Activated T-cell treated with anti-CD3 and anti-CD28 coated beads for 1 hour (primary cell): ENCODE data around the gene KCTD21.

ENCODE experiments used
- DNase-seq: peaks from one replicate; pipeline ENCODE4 v3.0.0-alpha.2; 2020; ENCODE audit warnings: low read depth

The KCTD21 gene

DNA sequence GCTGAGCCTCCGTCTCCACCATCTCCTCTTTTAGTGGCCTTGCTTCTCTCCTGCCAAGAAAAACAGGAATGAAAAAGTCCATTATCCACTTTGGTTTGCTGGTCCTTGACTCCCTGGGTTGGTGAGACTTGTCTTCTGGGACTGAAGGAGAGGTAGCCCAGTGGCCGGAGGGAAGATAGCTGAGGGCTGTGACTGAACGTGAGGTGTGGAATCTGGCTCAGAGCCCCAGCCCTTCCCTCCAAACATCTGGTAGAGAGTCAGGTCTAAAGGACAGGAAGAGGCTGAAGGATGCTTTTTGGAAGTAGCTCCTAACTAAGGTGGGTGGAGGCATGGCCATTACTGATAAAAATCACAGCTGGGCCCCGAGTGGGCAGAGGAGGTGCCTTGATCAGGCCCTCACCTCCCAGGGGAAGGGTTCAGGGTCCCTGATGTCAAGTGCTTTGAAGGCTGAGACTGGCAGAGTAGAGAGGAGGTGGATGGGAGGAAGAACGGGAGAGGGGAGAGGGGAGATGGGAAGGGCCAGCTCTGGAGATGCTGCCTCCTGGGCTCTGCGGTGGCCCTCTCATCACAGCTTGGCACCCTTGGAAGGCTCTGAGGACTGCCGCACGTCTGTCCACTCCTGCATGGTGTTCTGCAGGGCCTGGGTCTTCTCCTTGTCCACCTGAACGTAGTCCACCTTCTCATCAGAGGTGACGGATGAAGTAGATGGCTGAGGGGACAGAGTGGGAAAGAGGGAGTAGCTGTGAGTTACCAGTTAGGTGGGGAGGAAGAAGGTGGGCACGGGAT, 30.5 kb upstream of the KCTD21 start:
- no peak for DNase-seq

DNA sequence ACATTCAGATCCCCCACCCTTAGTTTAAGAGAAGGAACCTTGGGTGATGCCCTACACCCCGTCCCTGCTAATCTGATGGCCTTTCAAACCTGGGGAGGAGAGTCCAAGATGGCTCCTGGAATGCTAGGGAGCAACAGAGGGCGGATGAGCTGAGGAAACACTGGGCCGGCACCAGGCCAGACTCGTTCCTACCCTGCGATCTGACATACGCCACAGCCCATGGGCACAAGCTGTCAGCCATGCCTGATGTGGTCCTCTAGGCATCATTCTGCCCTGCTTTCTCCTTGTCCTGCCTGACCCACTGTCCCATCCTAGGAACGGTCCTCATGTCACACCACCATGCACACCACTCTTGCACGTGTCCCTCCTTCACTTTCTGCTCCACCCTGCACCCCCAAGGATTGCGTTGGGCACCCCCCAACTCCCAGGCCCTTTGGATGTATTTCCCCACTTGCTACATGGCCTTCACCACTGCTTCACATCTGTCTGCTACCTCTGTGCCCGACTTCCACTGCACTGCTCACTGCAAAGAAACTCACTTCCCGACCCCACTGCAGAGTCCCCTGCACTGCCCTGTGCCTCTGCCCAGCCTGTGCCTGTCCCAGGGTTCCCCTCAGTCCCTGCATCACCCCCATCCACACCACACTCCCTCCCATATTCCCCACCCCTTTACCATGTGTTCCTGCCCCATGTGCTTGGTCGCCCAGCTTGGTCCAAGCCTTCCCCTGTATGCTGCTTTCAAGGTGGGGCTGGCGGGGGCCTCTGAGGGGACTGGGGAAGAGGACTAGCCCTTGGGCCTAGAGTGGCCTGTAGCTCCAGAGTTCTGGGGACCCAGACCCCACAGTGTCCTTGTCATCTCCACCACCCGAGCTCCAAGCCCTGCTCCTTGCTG, 29.5 kb upstream of the KCTD21 start:
- no peak for DNase-seq

DNA sequence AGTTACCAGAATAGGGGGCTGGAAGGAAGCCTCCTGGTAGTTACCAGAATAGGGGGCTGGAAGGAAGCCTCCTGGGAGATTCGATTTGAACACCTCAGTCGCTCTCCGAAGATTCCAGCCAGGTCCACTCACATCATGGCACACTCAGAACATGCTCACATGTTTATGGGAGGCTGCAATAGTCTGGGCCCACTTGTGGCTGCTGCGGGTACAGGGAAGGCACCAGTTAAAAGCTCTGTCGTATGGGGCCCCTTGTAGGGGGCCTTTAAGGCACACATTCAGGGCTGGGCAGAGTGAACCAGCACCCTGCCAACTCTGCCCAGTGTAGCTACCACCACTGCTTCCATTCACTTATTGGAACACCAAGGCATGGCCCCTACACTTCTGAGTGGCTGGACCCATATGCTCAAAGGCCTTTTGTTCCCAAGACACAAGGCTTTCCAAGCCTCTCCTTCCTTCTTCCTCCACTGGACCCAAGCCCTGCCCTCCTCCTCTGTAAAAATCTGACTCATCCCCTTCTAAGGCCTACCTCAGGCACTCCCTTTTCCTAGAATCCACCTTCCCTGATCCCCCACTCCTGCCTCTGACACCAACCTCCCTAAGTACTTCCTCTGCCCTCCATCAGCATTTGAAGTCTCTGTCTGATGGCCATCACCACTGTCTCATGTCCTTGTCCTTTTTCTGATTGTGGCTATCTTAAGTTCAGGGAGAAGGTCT, 28.3 kb upstream of the KCTD21 start:
- DNase-seq, result no peak

DNA sequence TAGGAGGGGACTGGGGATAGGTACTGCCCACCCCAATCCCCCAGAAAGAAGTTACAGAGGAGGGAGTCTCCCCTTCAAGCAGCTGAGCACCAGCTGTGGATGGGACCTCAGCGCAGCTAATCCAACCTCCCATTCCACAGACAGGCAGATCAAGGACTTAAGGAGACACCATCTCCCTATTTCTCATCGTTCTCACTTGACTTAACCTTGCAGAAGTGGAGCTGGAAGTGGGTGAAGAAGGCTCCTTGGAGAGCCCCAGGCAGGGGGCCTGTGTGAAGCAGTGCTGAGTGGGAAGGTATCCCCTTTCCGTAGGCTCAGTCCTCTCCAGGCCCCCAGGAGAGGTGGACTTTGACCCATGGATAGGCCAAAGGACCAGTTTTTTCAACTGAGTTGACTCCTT, 27.6 kb upstream of the KCTD21 start:
- no peak for DNase-seq

- DNase-seq, result no peak
Observed at GRCh38 chr11:78214331-78215194, 26.1 kb upstream of the KCTD21 start.

GRCh38 chr11:78213526-78214330, 25.3 kb upstream of the KCTD21 start:
- DNase-seq, result no peak

- no peak for DNase-seq
Observed at GRCh38 chr11:78212586-78213371, 24.4 kb upstream of the KCTD21 start.

DNA sequence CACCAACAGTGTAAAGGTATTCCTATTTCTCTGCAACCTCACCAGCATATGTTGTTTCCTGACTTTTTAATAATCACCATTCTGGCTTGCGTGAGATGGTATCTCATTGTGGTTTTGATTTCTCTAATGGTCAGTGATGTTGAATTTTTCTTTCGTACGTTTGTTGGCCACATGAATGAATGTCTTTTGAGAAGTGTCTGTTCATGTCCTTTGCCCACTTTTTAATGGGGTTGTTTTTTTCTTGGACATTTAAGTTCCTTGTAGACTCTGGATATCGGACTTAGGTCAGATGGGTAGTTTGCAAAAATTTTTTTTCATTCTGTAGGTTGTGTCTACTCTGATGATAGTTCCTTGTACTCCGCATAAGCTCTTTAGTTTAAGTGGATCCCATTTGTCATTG, 23.1 kb upstream of the KCTD21 start:
- DNase-seq, result no peak

- no peak for DNase-seq
Observed at GRCh38 chr11:78210000-78210608, 21.7 kb upstream of the KCTD21 start.

- no peak for DNase-seq
Observed at GRCh38 chr11:78209478-78209877, 21.1 kb upstream of the KCTD21 start.

GRCh38 chr11:78208257-78209165, 20.1 kb upstream of the KCTD21 start:
- DNase-seq, result no peak

GRCh38 chr11:78207532-78208256, 19.3 kb upstream of the KCTD21 start:
- DNase-seq, result no peak

GRCh38 chr11:78205691-78206090, 17.3 kb upstream of the KCTD21 start:
- no peak for DNase-seq

GRCh38 chr11:78205256-78205655, 16.8 kb upstream of the KCTD21 start:
- DNase-seq, result no peak

GRCh38 chr11:78203184-78203583, 14.8 kb upstream of the KCTD21 start:
- peak; percentile 34 for DNase-seq

GRCh38 chr11:78202733-78203167, 14.3 kb upstream of the KCTD21 start:
- DNase-seq, result peak; percentile 32

- DNase-seq, result no peak
Observed at GRCh38 chr11:78201096-78201818, 12.8 kb upstream of the KCTD21 start.
